H54 (cell line): ENCODE data around the gene EPPIN.
A peak's percentile ranks its signal among the peaks of the same experiment; 100 is the strongest.

ENCODE experiments used
- DNase-seq: peaks from one replicate; pipeline ENCODE4 v3.0.0; 2011; ENCODE audit warnings: low spot score, mixed read lengths; ENCODE audit not compliant: insufficient read length
- FAIRE-seq: peaks from 3 replicates; lab custom pipeline; 2011; peaks lifted over from hg19 to GRCh38; lab: Jason Lieb, UNC
- POLR2A ChIP-seq: IDR thresholded peaks from 2 replicates; pipeline ENCODE4 v1.6.1; 2011; ENCODE audit warnings: low read depth, mild to moderate bottlenecking, low read length

Gene EPPIN

DNA sequence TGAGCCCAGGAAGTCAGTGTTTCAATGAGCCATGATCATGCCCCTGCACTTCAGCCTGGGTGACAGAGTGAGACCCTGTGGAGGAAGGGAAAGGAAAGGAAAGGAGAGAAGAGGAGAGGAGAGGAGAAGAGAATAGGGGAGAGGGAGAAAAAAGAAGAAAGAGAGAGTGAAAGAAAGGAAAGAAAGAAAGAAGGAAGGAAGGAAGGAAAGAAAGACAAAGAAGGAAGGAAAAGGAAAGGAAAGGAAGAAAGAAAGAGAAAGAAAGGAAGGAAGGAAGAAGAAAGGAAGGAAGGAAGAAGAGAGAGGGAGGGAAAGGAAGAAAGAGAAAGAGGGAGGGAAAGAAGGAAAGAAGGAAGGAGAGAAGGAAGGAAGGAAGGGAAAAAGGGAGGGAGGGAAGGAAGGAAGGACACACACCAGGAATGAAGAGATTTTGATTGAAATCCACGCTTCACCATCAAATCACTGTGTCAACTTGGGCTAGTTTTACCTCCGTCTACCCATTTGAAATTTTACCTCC lies 17.6 kb upstream of the EPPIN start:
- TF ChIP-seq POLR2A: no peak
- no peak for DNase-seq
- no peak for FAIRE-seq

DNA sequence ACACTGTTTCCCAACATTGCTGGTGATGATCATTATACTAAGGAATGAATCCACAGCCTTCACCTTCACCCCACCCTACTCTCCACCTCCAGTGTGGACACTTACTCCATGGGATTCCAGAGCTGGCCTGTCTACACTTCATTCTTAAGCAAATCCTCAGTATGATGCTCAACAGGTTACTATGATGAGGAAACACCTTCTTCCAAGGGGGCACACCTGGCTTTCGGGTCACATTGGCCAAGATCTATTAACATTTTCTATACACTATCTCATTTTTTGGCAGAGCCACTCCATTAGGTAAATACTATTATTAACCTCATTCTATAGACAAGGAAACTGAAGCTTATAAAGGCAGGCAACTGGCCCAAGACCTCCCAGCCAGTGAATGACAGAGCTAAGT lies 8.0 kb upstream of the EPPIN start:
- no peak for TF ChIP-seq POLR2A
- FAIRE-seq (no peak), DNase-seq (no peak)

DNA sequence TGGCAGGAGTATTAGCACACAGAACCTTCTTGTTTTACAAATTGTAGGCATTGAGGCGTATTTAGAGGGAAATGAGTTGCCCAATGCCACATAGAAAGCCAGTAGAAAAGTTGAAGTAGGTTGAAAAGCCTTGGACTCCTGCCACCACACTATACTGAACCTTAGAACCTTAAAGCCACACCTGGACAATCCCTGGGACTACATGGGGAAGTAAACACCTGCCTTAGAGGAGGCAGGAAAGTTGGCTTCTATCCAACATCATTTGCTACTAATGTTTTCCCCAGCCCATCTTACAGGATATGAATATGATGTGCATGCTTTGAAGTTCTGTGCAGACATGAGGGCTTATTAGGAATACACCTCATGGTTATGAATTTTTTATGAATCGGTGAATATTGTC lies 5.3 kb upstream of the EPPIN start:
- FAIRE-seq (no peak), DNase-seq (no peak)
- no peak for TF ChIP-seq POLR2A

DNA sequence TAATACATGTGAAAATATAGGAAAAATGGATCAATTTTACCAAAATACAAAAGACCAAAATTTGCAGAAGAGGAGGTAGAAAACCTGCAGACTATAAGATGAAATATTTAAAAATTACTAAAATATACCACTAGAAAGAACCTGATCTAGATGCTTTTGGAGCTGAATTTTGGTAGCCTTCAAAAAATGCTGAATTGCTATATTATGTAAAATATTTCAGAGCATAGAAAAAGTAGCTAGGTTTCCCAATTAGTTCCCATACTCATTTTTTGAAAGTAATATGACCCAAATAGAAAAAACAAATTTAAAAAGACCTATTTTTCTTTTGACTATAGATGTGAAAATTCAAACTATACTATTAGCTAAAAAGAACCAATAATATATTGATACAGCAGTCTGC lies 3.6 kb upstream of the EPPIN start:
- no peak for DNase-seq

DNA sequence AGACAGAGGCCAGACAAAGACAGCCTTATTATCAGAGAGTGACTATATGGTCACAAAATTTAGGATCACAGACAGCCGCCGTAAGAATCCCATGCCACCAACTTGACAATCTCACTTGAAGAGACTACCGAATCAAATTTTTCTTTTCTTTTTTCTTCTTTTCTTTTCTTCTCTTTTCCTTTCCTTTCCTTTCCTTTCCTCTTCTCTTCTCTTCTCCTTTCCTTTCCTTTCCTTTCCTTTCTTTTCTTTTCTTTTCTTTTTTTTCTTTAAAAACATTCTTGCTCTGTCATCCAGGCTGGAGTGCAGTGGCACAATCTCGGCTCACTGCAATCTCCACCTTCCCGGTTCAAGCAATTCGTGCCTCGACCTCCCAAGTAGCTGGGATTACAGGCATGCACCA lies 1.2 kb upstream of the EPPIN start:
- TF ChIP-seq POLR2A: no peak
- DNase-seq (no peak), FAIRE-seq (no peak)

More for the DNA sequence above, 3.6 kb upstream of the EPPIN start:
- TF ChIP-seq POLR2A: no peak
- FAIRE-seq: no peak

DNA sequence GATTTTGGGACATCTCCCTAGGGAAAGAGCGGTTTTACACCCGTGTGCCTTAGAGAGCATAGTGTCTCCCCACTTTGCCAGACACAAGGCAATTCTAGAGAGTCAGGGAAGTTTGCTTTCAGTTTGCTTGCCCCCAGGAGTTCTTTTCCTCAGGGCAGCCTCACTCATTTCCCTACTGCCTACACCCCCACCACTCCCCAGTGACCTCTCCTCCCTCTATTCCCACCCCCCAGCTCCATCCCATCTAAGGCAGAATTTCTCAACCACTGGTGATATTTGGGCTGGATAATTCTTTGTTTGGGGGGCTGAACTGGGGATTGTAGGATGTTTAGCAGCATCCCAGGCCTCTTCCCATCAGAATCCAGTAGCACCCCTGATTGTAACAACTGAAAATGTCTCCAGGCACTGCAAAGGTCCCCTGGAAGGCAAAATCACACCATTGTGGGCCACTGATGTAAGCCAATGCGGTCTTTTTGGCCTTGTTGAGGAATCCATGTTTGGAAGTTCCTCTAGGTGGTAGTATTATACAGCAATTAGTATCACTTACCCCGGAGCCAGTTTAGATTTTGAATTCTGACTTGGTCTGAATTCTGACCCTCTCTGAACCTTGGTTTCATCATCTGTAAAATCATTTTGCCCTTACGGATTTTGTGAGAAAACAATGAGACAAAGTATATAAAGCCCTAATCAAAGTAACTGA lies 1.3 kb downstream of the EPPIN start:
- TF ChIP-seq POLR2A: no peak
- DNase-seq: peak; percentile 21
- FAIRE-seq: no peak

DNA sequence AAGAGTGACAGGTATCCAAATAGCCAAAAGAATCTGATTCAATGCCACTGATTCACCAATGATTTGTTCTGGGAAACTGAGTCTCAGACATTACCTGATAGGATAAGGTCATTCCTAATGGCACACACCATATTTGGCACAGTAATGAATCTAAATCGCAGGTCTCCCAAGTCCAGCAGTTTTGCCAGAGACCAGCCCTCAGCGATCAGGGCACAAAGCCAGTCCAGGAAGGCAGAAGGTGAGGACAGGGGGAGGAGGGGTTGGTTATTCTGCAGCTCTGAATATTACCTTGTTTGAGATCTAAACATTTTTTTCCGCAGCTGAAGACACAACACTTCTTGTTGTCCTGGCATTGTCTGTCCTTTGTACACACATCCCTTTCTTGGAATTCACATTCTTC lies 1.9 kb downstream of the EPPIN start:
- no peak for DNase-seq
- TF ChIP-seq POLR2A: no peak
- no peak for FAIRE-seq

DNA sequence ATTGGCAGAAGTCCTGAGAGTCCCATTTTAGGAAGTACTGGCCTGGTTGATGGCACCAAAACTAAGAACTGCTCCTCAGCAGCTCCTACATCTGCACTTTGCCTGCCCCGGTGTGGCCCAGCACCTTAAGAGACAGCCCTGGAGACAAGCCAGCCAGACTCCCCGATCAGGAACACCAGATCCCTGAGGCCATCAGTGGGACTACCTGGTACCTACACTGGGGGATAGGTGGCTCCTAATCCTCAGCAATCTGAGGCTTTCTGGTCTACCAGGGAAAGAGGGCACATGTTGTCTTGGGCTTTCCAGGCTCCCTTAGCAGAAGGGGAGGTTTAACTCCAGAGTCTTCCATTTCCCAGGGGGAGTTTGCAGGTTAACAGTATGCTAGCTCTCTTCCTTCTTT lies 7.8 kb downstream of the EPPIN start, which contains the start of gene WFDC6:
Gene WFDC6 (minus strand): TSS at position 101 of the 400 bp plus-strand sequence. CDS start 75 bp downstream, at position 26.
- no peak for DNase-seq
- TF ChIP-seq POLR2A: no peak
- no peak for FAIRE-seq

DNA sequence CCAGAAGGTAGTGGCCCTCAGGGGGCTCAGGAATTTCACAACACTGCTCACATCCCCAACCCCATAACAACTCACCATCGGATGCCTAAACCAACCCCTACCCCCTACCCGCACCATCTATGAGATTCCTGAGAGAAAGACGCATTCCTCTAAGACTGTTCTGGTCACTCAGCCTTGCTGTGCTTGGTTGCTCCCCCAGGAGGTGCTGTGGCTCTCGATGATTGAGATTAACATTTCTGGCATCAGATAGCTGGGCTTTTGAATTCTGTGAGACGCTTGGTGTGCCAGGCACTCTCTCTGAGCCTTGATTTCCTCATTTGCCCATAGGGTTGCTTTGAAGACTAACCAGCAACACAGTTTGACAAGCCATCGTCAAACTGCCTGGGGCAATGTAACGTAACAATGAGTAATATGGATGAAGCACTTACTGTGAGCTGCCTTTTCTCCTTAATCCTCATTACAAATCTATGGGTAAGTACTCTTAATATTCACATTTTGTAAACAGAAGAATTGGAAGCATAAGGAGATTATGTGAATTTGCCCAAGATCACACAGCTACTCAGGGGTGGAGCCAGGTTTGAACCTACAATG lies 8.9 kb downstream of the EPPIN start:
- DNase-seq (no peak), FAIRE-seq (no peak)
- TF ChIP-seq POLR2A: no peak

DNA sequence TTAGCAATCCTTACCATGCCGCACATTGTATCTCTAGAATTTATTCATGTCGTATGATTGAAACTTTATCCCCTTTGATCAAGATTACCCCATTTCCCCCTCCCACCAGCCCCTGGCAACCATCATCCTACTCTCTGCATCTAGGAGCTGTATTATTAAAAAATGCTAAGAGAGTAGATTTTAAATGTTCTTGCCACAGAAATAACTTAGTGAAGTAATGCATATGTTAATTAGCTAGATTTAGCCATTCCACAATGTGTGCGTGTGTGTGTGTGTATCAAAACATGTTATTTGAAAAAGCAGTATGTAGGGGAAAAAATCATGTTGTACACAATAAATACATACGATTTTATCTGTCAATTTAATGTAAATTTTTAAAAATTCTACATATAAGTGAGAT lies 19.9 kb downstream of the EPPIN start:
- no peak for DNase-seq
- no peak for TF ChIP-seq POLR2A
- no peak for FAIRE-seq

DNA sequence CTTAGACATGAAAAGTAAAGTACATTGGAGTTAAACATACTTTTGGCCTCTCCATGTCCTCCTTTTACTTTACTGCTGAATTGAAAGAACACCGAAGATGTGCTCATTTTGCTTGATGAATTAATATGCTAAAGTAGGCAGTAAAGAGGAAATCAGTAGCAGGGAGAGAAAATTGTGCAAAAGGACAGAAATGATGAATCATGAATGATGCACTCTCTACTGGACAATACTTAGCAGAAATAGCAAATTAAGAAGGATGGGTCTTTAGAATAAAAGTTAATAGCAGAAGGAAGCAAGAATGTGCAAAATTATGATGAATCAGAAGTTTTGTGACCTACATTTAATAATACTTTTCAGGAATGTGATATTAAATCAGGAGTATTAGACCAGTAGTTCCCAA lies 23.4 kb downstream of the EPPIN start:
- TF ChIP-seq POLR2A: no peak
- FAIRE-seq (no peak), DNase-seq (no peak)

DNA sequence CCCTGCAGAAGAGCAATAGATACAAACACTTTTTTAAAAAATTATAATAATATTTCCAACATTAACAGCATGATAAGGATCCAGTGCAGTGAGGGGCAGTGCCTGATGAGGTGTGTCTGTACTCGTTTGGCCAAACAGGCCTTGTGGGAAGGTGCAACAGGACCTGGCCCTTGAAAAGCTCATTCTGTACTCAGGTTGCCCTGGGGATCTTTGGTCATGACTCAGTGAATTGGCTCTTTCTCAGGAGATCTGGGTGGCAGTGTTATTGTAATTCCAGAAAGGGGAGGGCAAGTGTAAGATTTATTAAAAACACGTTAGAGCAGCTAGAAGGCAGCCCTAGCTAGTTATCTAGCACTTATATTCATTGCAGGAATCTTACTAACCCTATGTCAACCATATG lies 28.9 kb downstream of the EPPIN start:
- no peak for FAIRE-seq
- DNase-seq: no peak
- TF ChIP-seq POLR2A: no peak

DNA sequence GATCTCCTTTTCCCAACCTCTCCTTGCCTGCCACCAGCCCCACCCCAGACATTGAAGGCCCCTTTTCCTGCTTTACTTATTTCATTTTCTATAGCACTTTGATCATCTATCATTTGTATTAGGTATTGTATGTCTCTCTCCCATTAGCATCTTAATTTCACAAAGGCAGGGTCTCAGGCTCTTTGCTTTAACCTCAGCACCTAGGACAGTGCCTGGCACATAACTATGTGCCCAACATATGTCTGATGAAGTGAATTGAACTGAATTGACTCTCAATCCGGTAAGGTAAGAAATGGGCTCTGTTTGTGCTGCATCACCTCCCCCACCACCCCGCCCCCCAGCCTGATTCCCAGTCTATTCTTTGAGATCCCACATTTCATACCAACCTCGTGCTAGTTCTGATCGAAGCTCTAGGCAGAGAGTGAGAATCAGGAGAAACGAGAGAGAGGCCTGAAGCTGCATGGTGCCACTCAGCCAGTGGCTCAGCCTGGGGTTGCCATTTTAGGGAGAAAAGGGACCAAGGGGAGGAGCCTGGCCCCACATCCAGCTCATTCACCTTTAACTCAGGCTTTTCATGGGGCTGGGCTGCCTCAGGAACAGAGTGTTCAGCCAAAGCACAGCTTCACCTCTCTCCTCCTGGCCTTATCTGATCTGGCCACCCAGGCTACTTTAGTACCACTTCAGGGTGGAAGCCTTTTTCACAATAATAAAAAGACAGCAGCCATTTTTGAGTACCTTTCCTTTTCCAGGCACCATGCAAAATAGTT lies 31.9 kb downstream of the EPPIN start, which contains the start of gene SPINT3:
Gene SPINT3 (minus strand): TSS at position 476 of the 767 bp plus-strand sequence. CDS start 14 bp downstream, at position 462.
- no peak for DNase-seq
- FAIRE-seq: no peak
- TF ChIP-seq POLR2A: no peak
